H1 (cell line): ENCODE data around the gene COLEC12. TPM values are rescaled to one million over a fixed set of nuclear protein-coding genes. Genes with fewer than 3 reads are reported as not detected.

ENCODE experiments used
- CTCF ChIA-PET: fragments of 300-600 bp; sonication (Branson Sonifier 250); formaldehyde crosslinking; loops from one replicate; lab custom pipeline; 2021; ENCODE audit not compliant: partially characterized antibody; lab: Charles Lee
- POLR2A ChIA-PET: fragments of 300-600 bp; sonication (Branson Sonifier 250); formaldehyde crosslinking; loops from one replicate; lab custom pipeline; 2021; ENCODE audit warnings: inconsistent platforms; ENCODE audit not compliant: partially characterized antibody; lab: Charles Lee
- DNase-seq, 2 experiments: peaks; one replicate each; pipeline versions ENCODE4 v3.0.0 to v3.0.0-alpha.2; 2010 to 2022; ENCODE audit warnings: low spot score in 2 of 2, low read depth in 1 of 2, mixed read lengths in 1 of 2
- FAIRE-seq: peaks from 2 replicates; lab custom pipeline; 2011; peaks lifted over from hg19 to GRCh38; lab: Jason Lieb, UNC
- H2AFZ ChIP-seq: 2 replicates; pipeline ENCODE4 v1.8.1; 2012; ENCODE audit warnings: low read length, inconsistent platforms
- H2AK5ac ChIP-seq: 2 replicates; pipeline ENCODE4 v1.6.1; 2013; ENCODE audit warnings: low read depth, low read length
- H2BK120ac ChIP-seq: replicated peaks from 2 replicates; pipeline ENCODE3; 2013; ENCODE audit warnings: low read depth, low read length, inconsistent platforms
- H2BK12ac ChIP-seq: 2 replicates; pipeline ENCODE4 v1.6.1; 2013; ENCODE audit warnings: low read depth, low read length
- H2BK15ac ChIP-seq: 2 replicates; pipeline ENCODE4 v1.6.1; 2013; ENCODE audit warnings: low read length
- H2BK20ac ChIP-seq: 2 replicates; pipeline ENCODE4 v1.6.1; 2013; ENCODE audit warnings: low read length
- H2BK5ac ChIP-seq: 2 replicates; pipeline ENCODE4 v1.6.1; 2013; ENCODE audit warnings: low read depth, low read length
- H3K14ac ChIP-seq: 2 replicates; pipeline ENCODE4 v1.6.1; 2013; ENCODE audit warnings: inconsistent platforms; ENCODE audit not compliant: insufficient read length
- H3K18ac ChIP-seq: 2 replicates; pipeline ENCODE4 v1.6.1; 2013; ENCODE audit warnings: low read length; ENCODE audit errors: extremely low read depth
- H3K23ac ChIP-seq: 2 replicates; pipeline ENCODE4 v1.6.1; 2013; ENCODE audit warnings: inconsistent platforms; ENCODE audit not compliant: insufficient read length
- H3K23me2 ChIP-seq: 2 replicates; pipeline ENCODE4 v1.6.1; 2013; ENCODE audit warnings: low read depth, low read length
- H3K27ac ChIP-seq: 2 replicates; pipeline ENCODE4 v1.6.1; 2011; ENCODE audit warnings: low read depth, low read length, inconsistent platforms
- H3K27me3 ChIP-seq, 4 experiments: replicated peaks in 1 of 4; 1 replicate in 1 of 4; 2 replicates in 3 of 4; pipeline versions ENCODE4 v1.6.1 to v1.8.1; 2011 to 2013; ENCODE audit warnings: low read length in 3 of 4, mild to moderate bottlenecking in 3 of 4, inconsistent platforms in 2 of 4, mixed read lengths in 2 of 4, moderate library complexity in 1 of 4; ENCODE audit not compliant: control insufficient read depth in 3 of 4, insufficient read depth in 3 of 4; ENCODE audit errors: extremely low read depth in 1 of 4
- H3K36me3 ChIP-seq, 4 experiments: 2 replicates each; pipeline versions ENCODE4 v1.6.1 to v1.8.1; 2011 to 2013; ENCODE audit warnings: mild to moderate bottlenecking in 4 of 4, low read length in 3 of 4, moderate library complexity in 2 of 4, control low read depth in 1 of 4, inconsistent platforms in 1 of 4; ENCODE audit not compliant: insufficient read depth in 4 of 4, control insufficient read depth in 2 of 4
- H3K4ac ChIP-seq: replicated peaks from 2 replicates; pipeline ENCODE3; 2013; ENCODE audit warnings: low read length, low read depth, mixed read lengths, inconsistent platforms; ENCODE audit not compliant: insufficient read length
- H3K4me1 ChIP-seq, 4 experiments: replicated peaks in 1 of 4; 1 replicate in 1 of 4; 2 replicates in 3 of 4; pipeline versions ENCODE4 v1.6.1 to v1.8.1; 2011 to 2013; ENCODE audit warnings: low read length in 3 of 4, inconsistent platforms in 2 of 4, mixed read lengths in 1 of 4; ENCODE audit not compliant: insufficient read depth in 4 of 4, control insufficient read depth in 3 of 4
- H3K4me2 ChIP-seq, 2 experiments: 2 replicates each; pipeline versions ENCODE4 v1.6.1 to v1.8.1; 2011 to 2013; ENCODE audit warnings: low read depth in 2 of 2, low read length in 2 of 2, control low read depth in 1 of 2, inconsistent platforms in 1 of 2, mild to moderate bottlenecking in 1 of 2; ENCODE audit not compliant: insufficient read depth in 1 of 2
- H3K4me3 ChIP-seq, 4 experiments: fragments of 200-600, 300-600 bp in 1 of 4; sonication (generic), shearing (Covaris generic), sonication (Bioruptor Twin) in 1 of 4; 2 replicates each; pipeline versions ENCODE4 v1.5.1 to v1.8.1; 2011 to 2016; ENCODE audit warnings: low read length in 4 of 4, low read depth in 3 of 4, control low read depth in 2 of 4, inconsistent platforms in 2 of 4, mild to moderate bottlenecking in 2 of 4, mixed read lengths in 1 of 4, moderate library complexity in 1 of 4; ENCODE audit not compliant: insufficient read depth in 2 of 4; ENCODE audit errors: extremely low read depth in 1 of 4
- H3K56ac ChIP-seq: replicated peaks from 2 replicates; pipeline ENCODE3; 2013; ENCODE audit warnings: low read depth, mild to moderate bottlenecking, mixed read lengths, low read length, inconsistent platforms; ENCODE audit not compliant: insufficient read length
- H3K79me1 ChIP-seq: 2 replicates; pipeline ENCODE4 v1.6.1; 2013; ENCODE audit warnings: low read depth, low read length, control low read depth
- H3K79me2 ChIP-seq, 2 experiments: 2 replicates each; pipeline versions ENCODE4 v1.6.1 to v1.8.1; 2012 to 2013; ENCODE audit warnings: low read length in 2 of 2, mild to moderate bottlenecking in 2 of 2, inconsistent platforms in 1 of 2; ENCODE audit not compliant: insufficient read depth in 2 of 2, control insufficient read depth in 1 of 2
- H3K9ac ChIP-seq, 4 experiments: replicated peaks in 1 of 4; 1 replicate in 1 of 4; 2 replicates in 3 of 4; pipeline versions ENCODE4 v1.6.1 to v1.8.1; 2011 to 2013; ENCODE audit warnings: low read depth in 3 of 4, low read length in 3 of 4, control low read depth in 2 of 4, mild to moderate bottlenecking in 2 of 4, moderate library complexity in 2 of 4, inconsistent platforms in 1 of 4; ENCODE audit errors: extremely low read depth in 1 of 4
- H3K9me3 ChIP-seq, 2 experiments: 2 replicates each; pipeline versions ENCODE4 v1.6.1 to v1.8.1; 2012 to 2013; ENCODE audit warnings: mild to moderate bottlenecking in 2 of 2, moderate library complexity in 2 of 2, control low read depth in 1 of 2, inconsistent platforms in 1 of 2, low read depth in 1 of 2, low read length in 1 of 2, mixed read lengths in 1 of 2; ENCODE audit not compliant: insufficient read depth in 2 of 2
- H4K20me1 ChIP-seq, 2 experiments: replicated peaks in 1 of 2; 2 replicates each; pipeline versions ENCODE3 to v1.8.1; 2011 to 2013; ENCODE audit warnings: inconsistent platforms in 2 of 2, low read length in 2 of 2, mild to moderate bottlenecking in 1 of 2; ENCODE audit not compliant: insufficient read depth in 2 of 2, control insufficient read depth in 1 of 2
- H4K5ac ChIP-seq: 2 replicates; pipeline ENCODE4 v1.6.1; 2013; ENCODE audit warnings: low read length, low read depth, mixed read lengths, inconsistent platforms; ENCODE audit not compliant: insufficient read length
- H4K8ac ChIP-seq: 2 replicates; pipeline ENCODE4 v1.8.0; 2013; ENCODE audit warnings: mild to moderate bottlenecking, moderate library complexity, low read length, inconsistent platforms; ENCODE audit not compliant: insufficient read depth; ENCODE audit errors: extremely low read depth
- H4K91ac ChIP-seq: replicated peaks from 2 replicates; pipeline ENCODE3; 2013; ENCODE audit warnings: low read length, mixed read lengths, inconsistent platforms; ENCODE audit not compliant: insufficient read length
- ASH2L ChIP-seq: fragments of 200-600, 300-600 bp; sonication (generic); IDR thresholded peaks from one replicate; pipeline ENCODE4 v1.7.1; 2017; ENCODE audit warnings: low read length
- FOSL1 ChIP-seq: IDR thresholded peaks from 2 replicates; pipeline ENCODE4 v1.6.1; 2011; ENCODE audit warnings: mild to moderate bottlenecking, low read depth, low read length, moderate library complexity; ENCODE audit not compliant: insufficient read depth
- GTF2F1 ChIP-seq: IDR thresholded peaks from 2 replicates; pipeline ENCODE4 v1.6.1; 2012; ENCODE audit warnings: low read depth, low read length, improper control_type of control experiment, borderline replicate concordance
- PHF8 ChIP-seq: fragments of 200-600 bp; sonication (generic); conservative IDR thresholded peaks from 2 replicates; pipeline ENCODE4 v1.7.1; 2012; ENCODE audit warnings: low read depth, mild to moderate bottlenecking, inconsistent platforms, low read length, moderate library complexity
- ZNF274 ChIP-seq: IDR thresholded peaks from 2 replicates; pipeline ENCODE4 v1.7.0; 2012; ENCODE audit warnings: low read length, borderline replicate concordance; ENCODE audit errors: extremely low read depth
- WGBS, 2 experiments: shearing (Covaris generic) in 1 of 2; methylation state at CpG; one replicate each; pipeline versions ENCODE4 v1.1.6 to v1.1.7; 2013 to 2015; ENCODE audit warnings: low lambda C conversion rate in 2 of 2, mixed read lengths in 2 of 2, inconsistent platforms in 1 of 2, low coverage in 1 of 2, missing lambda C conversion rate in 1 of 2; ENCODE audit not compliant: insufficient replicate concordance in 2 of 2, insufficient coverage in 1 of 2, insufficient read length in 1 of 2; ENCODE audit errors: extremely low coverage in 1 of 2, missing lambda C conversion rate in 1 of 2; 5-methylcytosine and 5-hydroxymethylcytosine counted together
- polyA plus RNA-seq, 7 experiments: library from polyadenylated mRNA; depleted of rRNA in 3 of 7; stranded (reverse) in 5 of 7; unstranded in 2 of 7; fragments of >200 nt in 5 of 7; fragments of 200-250 nt in 2 of 7; gene quantifications; 1 replicate in 5 of 7; 2 replicates in 1 of 7; 4 replicates in 1 of 7; pipeline versions ENCODE4 v1.2.1 to v1.2.3, GENCODE V29; 2011 to 2013; ENCODE audit warnings: missing spikeins in 2 of 7, mixed read lengths in 2 of 7
- total RNA-seq: library from RNA; stranded (reverse); fragmentation: NEBNext Ultra II Directional; extraction: Animal tissue kit (Norgen Biotek cat#: 25700); gene quantifications from 2 replicates; pipeline ENCODE4 v1.2.1, GENCODE V29; 2021

Gene COLEC12
- total and polyA plus RNA-seq, 2 of the 8 experiments (the other 6 are each of a cell fraction or from before 2014, with no cell fraction given): 0.44 to 2.3 TPM

- no peaks in the 10 kb centered on the region for H3K79me2 ChIP-seq
- POLR2A ChIA-PET: no interaction called here
Measured at GRCh38 chr18:326846-327245, 173.7 kb downstream of the COLEC12 start.

More at GRCh38 chr18:326846-327245, 173.7 kb downstream of the COLEC12 start:
- H2AK5ac ChIP-seq: no peak overlapping the region
- no peak overlapping the region for H2BK120ac ChIP-seq
- no peaks in the 10 kb centered on the region for H3K36me3 ChIP-seq
- H2AFZ ChIP-seq: no peak overlapping the region
- H3K4me1 ChIP-seq: no peaks in the 10 kb centered on the region
- FAIRE-seq (no peak), DNase-seq (no peak)
- WGBS, 2 experiments: 87% methylated on average over 1 of the region's 1 CpG; no CpG with 5 or more reads in 1 of the 2 experiments
- H2BK15ac ChIP-seq: no peak overlapping the region
- H3K9me3 ChIP-seq: no peaks in the 10 kb centered on the region
- no peak overlapping the region for H2BK20ac ChIP-seq
- no peak overlapping the region for H4K8ac ChIP-seq
- H3K27ac ChIP-seq: no peak overlapping the region
- no peak overlapping the region for H3K14ac ChIP-seq
- no peak overlapping the region for H3K4me3 ChIP-seq
- no peak overlapping the region for H3K4me2 ChIP-seq
- H2BK5ac ChIP-seq: no peak overlapping the region
- no peaks in the 10 kb centered on the region for H3K23me2 ChIP-seq
- no peaks in the 10 kb centered on the region for H3K27me3 ChIP-seq
- H2BK12ac ChIP-seq: no peak overlapping the region
- no peaks in the 10 kb centered on the region for H4K20me1 ChIP-seq
- H3K56ac ChIP-seq: no peak overlapping the region
- CTCF ChIA-PET: no interaction called here
- H3K79me1 ChIP-seq: no peaks in the 10 kb centered on the region
- no peak overlapping the region for H3K4ac ChIP-seq
- H3K9ac ChIP-seq: no peak overlapping the region
- TF ChIP-seq FOSL1 (no peak), ZNF274 (no peak), ASH2L (no peak), PHF8 (no peak), GTF2F1 (no peak)
- TF ChIP-seq, all 59 proteins: peak for 0
- Histone ChIP-seq H3K23ac (no peak overlapping the region), H3K18ac (no peak overlapping the region), H4K91ac (no peak overlapping the region), H4K5ac (no peak overlapping the region)
